RWPE2 (cell line): Measurements from ENCODE around the gene RAB5IF.

Source experiments
- ATAC-seq: fragments of 200-7000 bp; cut with Tn5 transposase; 3 replicates; pipeline ENCODE4 v1.9.1; 2021; ENCODE audit warnings: low read depth
- DNase-seq: peaks from one replicate; pipeline ENCODE4 v3.0.0-alpha.2; 2020; ENCODE audit warnings: low spot score
- H3K27ac ChIP-seq: fragments of 450-650 bp; 2 replicates; pipeline ENCODE4 v1.5.1; 2017; ENCODE audit warnings: mild to moderate bottlenecking; ENCODE audit not compliant: poor library complexity, severe bottlenecking
- H3K27me3 ChIP-seq: fragments of 250-450 bp; sonication (Bioruptor Pico); 2 replicates; pipeline ENCODE4 v1.5.1; 2021; ENCODE audit warnings: mild to moderate bottlenecking, moderate library complexity; ENCODE audit not compliant: insufficient read depth, poor library complexity, severe bottlenecking
- H3K36me3 ChIP-seq: fragments of 250-450 bp; sonication (Bioruptor Pico); 2 replicates; pipeline ENCODE4 v1.5.1; 2020; ENCODE audit warnings: low read depth, mild to moderate bottlenecking, moderate library complexity
- H3K4me1 ChIP-seq: fragments of 250-450 bp; sonication (Bioruptor Pico); 2 replicates; pipeline ENCODE4 v1.5.1; 2021; ENCODE audit warnings: mild to moderate bottlenecking, moderate library complexity; ENCODE audit not compliant: insufficient read depth, poor library complexity, severe bottlenecking
- H3K4me3 ChIP-seq: fragments of 250-450 bp; sonication (Bioruptor Pico); 2 replicates; pipeline ENCODE4 v1.5.1; 2021; ENCODE audit warnings: mild to moderate bottlenecking, moderate library complexity; ENCODE audit not compliant: severe bottlenecking
- H3K9me3 ChIP-seq: fragments of 250-450 bp; sonication (Bioruptor Pico); 2 replicates; pipeline ENCODE4 v1.5.1; 2021; ENCODE audit warnings: mild to moderate bottlenecking, moderate library complexity; ENCODE audit not compliant: severe bottlenecking
- TF ChIP-seq, protein P1 (sequence below): fragments of 450-650 bp; IDR thresholded peaks from one replicate; pipeline ENCODE4 v1.5.1; 2017; ENCODE audit warnings: mild to moderate bottlenecking, moderate library complexity; ENCODE audit not compliant: poor library complexity, severe bottlenecking

Gene RAB5IF

DNA sequence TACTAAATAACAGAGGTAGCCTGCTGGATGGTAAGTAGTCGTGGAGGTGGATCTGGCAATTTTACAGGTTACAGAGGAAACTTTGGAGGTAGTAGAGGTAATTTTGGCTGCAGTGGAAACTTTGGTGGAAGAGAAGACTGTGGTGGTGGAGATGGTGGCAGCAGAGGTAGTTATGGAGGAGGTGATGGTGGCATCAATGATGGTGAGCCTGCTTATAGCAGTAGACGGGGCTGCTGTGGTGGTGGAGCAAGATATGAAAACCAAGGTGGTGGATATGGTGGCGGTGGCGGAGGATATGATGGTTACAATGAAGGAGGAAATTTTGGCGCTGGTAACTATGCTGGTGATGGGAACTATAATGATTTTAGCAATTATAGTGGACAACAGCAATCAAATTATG is 15.3 kb downstream of the RAB5IF start:
- no peak for ATAC-seq

DNA sequence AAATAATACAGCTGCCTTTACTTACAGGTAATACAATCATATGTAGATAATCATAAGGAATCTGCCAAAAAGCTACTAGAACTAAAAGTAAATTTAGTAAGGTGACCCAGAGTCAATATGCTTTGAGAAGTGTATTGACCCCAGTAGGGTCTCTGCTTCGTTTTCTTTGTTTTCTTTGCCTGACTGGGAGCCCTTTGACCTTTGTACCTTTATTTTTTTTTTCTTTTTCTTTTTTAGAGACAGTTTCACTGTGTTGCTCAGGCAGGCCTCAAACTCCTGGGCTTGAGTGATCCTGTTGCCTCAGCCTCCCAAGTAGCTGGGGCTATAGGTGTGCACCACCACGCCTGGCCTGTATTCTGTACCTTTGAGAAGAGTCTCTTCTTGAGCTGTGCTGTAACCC is 17.9 kb downstream of the RAB5IF start:
- Histone ChIP-seq H3K27me3 (no peaks in the 10 kb centered on the region), H3K9me3 (no peaks in the 10 kb centered on the region), H3K4me3 (no peak overlapping the region), H3K4me1 (no peaks in the 10 kb centered on the region), H3K27ac (no peak overlapping the region), H3K36me3 (no peaks in the 10 kb centered on the region)
- DNase-seq (no peak), ATAC-seq (no peak)
- TF ChIP-seq, protein P1, sequence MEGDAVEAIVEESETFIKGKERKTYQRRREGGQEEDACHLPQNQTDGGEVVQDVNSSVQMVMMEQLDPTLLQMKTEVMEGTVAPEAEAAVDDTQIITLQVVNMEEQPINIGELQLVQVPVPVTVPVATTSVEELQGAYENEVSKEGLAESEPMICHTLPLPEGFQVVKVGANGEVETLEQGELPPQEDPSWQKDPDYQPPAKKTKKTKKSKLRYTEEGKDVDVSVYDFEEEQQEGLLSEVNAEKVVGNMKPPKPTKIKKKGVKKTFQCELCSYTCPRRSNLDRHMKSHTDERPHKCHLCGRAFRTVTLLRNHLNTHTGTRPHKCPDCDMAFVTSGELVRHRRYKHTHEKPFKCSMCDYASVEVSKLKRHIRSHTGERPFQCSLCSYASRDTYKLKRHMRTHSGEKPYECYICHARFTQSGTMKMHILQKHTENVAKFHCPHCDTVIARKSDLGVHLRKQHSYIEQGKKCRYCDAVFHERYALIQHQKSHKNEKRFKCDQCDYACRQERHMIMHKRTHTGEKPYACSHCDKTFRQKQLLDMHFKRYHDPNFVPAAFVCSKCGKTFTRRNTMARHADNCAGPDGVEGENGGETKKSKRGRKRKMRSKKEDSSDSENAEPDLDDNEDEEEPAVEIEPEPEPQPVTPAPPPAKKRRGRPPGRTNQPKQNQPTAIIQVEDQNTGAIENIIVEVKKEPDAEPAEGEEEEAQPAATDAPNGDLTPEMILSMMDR, result no peak

More for the DNA sequence above, 15.3 kb downstream of the RAB5IF start:
- no peaks in the 10 kb centered on the region for H3K36me3 ChIP-seq
- DNase-seq, result peak; percentile 51
- no peaks in the 10 kb centered on the region for H3K27me3 ChIP-seq
- no peaks in the 10 kb centered on the region for H3K4me1 ChIP-seq
- H3K9me3 ChIP-seq, result no peaks in the 10 kb centered on the region
- H3K27ac ChIP-seq, result no peak overlapping the region
- TF ChIP-seq, protein P1, result no peak
- no peak overlapping the region for H3K4me3 ChIP-seq

DNA sequence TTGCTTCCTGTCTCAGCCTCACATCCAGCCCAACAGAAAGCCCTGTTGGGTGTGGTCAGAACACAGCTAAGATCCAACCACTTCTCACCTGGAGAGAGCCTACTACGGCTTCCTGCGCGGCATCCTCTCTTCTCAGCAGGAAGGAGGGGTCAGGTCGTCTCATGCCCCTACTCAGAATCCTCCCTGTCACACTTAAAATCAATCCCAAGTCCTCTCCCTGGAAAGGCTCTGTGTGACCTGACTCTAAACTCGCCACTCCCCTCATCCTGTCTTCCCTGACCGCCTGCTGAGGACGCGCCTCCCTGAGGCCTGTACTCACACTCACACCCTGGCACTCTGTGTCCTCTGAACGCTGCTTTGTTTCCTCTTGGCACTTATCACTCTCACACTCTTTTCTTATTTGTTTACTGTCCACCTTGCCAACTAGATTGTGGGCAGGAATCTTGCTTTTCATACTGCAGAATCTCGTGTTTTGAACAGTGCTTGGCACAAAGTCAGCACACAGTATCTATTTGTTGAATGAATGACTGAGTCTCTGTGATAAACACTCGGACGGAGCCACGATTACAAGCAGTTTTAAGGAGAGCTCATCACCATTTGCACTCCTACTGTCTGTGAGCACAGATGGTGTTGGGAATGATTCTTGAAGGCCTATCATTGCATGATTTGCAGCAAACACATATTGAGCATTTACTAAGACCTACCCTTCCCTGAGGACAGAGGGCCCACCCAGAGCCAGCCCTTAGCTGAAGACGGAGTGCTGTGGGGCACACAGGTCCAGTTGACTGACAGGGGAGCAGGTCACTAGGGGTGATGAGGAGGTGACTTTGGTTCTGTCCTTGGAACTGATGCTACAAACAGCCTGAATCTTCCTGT is 18.7 kb downstream of the RAB5IF start:
- Histone ChIP-seq H3K27me3 (no peaks in the 10 kb centered on the region), H3K9me3 (no peaks in the 10 kb centered on the region), H3K27ac (no peak overlapping the region), H3K4me3 (no peak overlapping the region), H3K36me3 (no peaks in the 10 kb centered on the region), H3K4me1 (no peaks in the 10 kb centered on the region)
- TF ChIP-seq, protein P1, result no peak
- ATAC-seq, result 0 out of 3 replicates have a peak, but pooled peaks have one; percentile 31
- no peak for DNase-seq

DNA sequence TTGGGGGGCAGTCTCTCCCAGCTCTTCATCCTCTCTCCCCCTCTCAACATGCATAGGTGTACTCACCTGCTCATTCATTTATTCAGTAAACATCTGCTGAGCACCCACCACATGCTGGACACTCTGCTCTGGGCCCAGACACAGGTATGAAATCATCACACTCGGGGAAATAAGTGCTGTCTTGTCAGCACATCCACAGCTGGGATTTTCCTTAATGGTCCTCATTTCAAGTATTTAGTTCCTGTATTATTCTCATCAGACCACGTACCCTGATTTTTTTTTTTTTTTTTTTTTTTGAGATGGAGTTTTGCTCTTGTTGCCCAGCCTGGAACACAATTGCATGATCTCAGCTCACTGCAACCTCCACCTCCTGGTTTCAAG is 19.4 kb downstream of the RAB5IF start:
- TF ChIP-seq, protein P1, result no peak
- no peak for ATAC-seq
- Histone ChIP-seq H3K27me3 (no peaks in the 10 kb centered on the region), H3K27ac (no peak overlapping the region), H3K36me3 (no peaks in the 10 kb centered on the region), H3K4me1 (no peaks in the 10 kb centered on the region), H3K9me3 (no peaks in the 10 kb centered on the region), H3K4me3 (no peak overlapping the region)
- no peak for DNase-seq

DNA sequence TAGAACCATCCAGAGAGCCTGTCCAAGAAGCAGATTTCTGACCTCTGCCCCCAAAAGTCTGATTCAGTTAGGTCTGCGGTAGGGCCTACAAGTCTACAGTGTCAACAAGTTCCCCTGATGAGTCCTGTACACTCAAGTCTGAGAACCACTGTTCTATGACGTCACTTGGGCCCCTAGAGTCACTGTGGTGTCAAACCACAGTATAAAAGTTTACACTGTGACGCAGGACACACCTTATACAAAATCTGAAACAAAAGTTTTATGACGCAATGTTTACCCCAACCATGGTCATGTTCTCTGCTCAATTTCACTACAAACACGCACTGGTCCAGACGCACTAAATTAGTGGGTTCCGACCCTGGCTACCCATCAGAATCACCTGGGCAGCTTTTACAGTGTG is 22.5 kb downstream of the RAB5IF start:
- no peaks in the 10 kb centered on the region for H3K36me3 ChIP-seq
- DNase-seq, result no peak
- TF ChIP-seq, protein P1, result no peak
- H3K4me3 ChIP-seq, result no peak overlapping the region
- H3K27me3 ChIP-seq, result no peaks in the 10 kb centered on the region
- ATAC-seq, result no peak
- no peak overlapping the region for H3K27ac ChIP-seq
- no peaks in the 10 kb centered on the region for H3K9me3 ChIP-seq
- H3K4me1 ChIP-seq, result no peaks in the 10 kb centered on the region
